Loucy (cell line): ENCODE results near the gene LPP.

Source experiments
- H2AFZ ChIP-seq: fragments of 200-600 bp; sonication (generic); 2 replicates; pipeline ENCODE4 v1.6.0; 2016; ENCODE audit warnings: antibody characterized with exemption, mild to moderate bottlenecking, low read length, moderate library complexity
- H3F3A ChIP-seq: fragments of 200-600 bp; 2 replicates; pipeline ENCODE4 v1.6.0; 2016; ENCODE audit warnings: antibody characterized with exemption, low read depth, mild to moderate bottlenecking
- H3K27me3 ChIP-seq: fragments of 200-600 bp; sonication (generic); 2 replicates; pipeline ENCODE4 v1.6.1; 2014; ENCODE audit warnings: low read length, mild to moderate bottlenecking; ENCODE audit not compliant: insufficient read depth, poor library complexity, severe bottlenecking
- H3K36me3 ChIP-seq: fragments of 200-600 bp; sonication (generic); 2 replicates; pipeline ENCODE4 v1.6.1; 2016; ENCODE audit warnings: low read length; ENCODE audit not compliant: insufficient read depth
- H3K4me1 ChIP-seq: fragments of 200-600 bp; sonication (generic); 2 replicates; pipeline ENCODE4 v1.5.1; 2014; ENCODE audit warnings: low read length, mild to moderate bottlenecking; ENCODE audit not compliant: insufficient read depth, poor library complexity, severe bottlenecking
- H3K4me2 ChIP-seq: fragments of 200-600 bp; sonication (generic); 2 replicates; pipeline ENCODE4 v1.6.0; 2014; ENCODE audit warnings: antibody characterized with exemption, low read length, low read depth, mild to moderate bottlenecking; ENCODE audit not compliant: poor library complexity, severe bottlenecking
- H3K4me3 ChIP-seq: fragments of 200-600 bp; sonication (generic); 2 replicates; pipeline ENCODE4 v1.5.1; 2014; ENCODE audit warnings: low read length, mild to moderate bottlenecking, mixed read lengths; ENCODE audit not compliant: poor library complexity, severe bottlenecking
- H3K79me2 ChIP-seq: fragments of 200-600 bp; sonication (generic); 2 replicates; pipeline ENCODE4 v1.6.1; 2014; ENCODE audit warnings: low read length; ENCODE audit not compliant: insufficient read depth
- H3K9ac ChIP-seq: fragments of 200-600 bp; sonication (generic); 2 replicates; pipeline ENCODE4 v1.6.0; 2014; ENCODE audit warnings: mild to moderate bottlenecking, low read depth, low read length, moderate library complexity; ENCODE audit not compliant: poor library complexity, severe bottlenecking
- H3K9me2 ChIP-seq: fragments of 200-600 bp; sonication (generic); replicated peaks from 2 replicates; pipeline ENCODE4 v1.6.1; 2016; ENCODE audit warnings: low read depth, low read length, mixed read lengths
- H3K9me3 ChIP-seq: fragments of 200-600 bp; sonication (generic); 2 replicates; pipeline ENCODE4 v1.6.1; 2014; ENCODE audit warnings: mild to moderate bottlenecking, antibody characterized with exemption, low read length, low read depth; ENCODE audit not compliant: insufficient read depth
- H4K20me1 ChIP-seq: fragments of 200-600 bp; sonication (generic); 2 replicates; pipeline ENCODE4 v1.6.0; 2014; ENCODE audit warnings: antibody characterized with exemption, low read length, mild to moderate bottlenecking; ENCODE audit not compliant: insufficient read depth, poor library complexity, severe bottlenecking
- CTCF ChIP-seq: fragments of 200-600 bp; sonication (generic); conservative IDR thresholded peaks from 2 replicates; pipeline ENCODE4 v1.5.1; 2014; ENCODE audit warnings: mild to moderate bottlenecking, antibody characterized with exemption, low read length
- EZH2phosphoT487 ChIP-seq: fragments of 200-600 bp; IDR thresholded peaks from 2 replicates; pipeline ENCODE4 v1.6.1; 2018; ENCODE audit warnings: antibody characterized with exemption, mild to moderate bottlenecking, moderate library complexity, borderline replicate concordance

Gene LPP

GRCh38 chr3:188923671-188924070, 769.7 kb downstream of the LPP start:
- H3K4me1 ChIP-seq, result no peaks in the 10 kb centered on the region
- H3K79me2 ChIP-seq, result no peaks in the 10 kb centered on the region
- H3K4me2 ChIP-seq, result no peak overlapping the region
- H3K9me3 ChIP-seq, result no peaks in the 10 kb centered on the region
- peaks cover 36% of the 10 kb centered on the region for H3K27me3 ChIP-seq
- H3K36me3 ChIP-seq, result no peaks in the 10 kb centered on the region
- no peak overlapping the region for H3K4me3 ChIP-seq
- H2AFZ ChIP-seq, result no peak overlapping the region
- H3F3A ChIP-seq, result no peaks in the 10 kb centered on the region
- H3K9me2 ChIP-seq, result no peaks in the 10 kb centered on the region
- no peak overlapping the region for H3K9ac ChIP-seq
- H4K20me1 ChIP-seq, result no peaks in the 10 kb centered on the region
- TF ChIP-seq EZH2phosphoT487 (no peak), CTCF (no peak)

- Histone ChIP-seq H3K4me3 (no peak overlapping the region), H3K9me2 (no peaks in the 10 kb centered on the region), H2AFZ (no peak overlapping the region), H3K9ac (no peak overlapping the region), H3K9me3 (no peaks in the 10 kb centered on the region), H3K36me3 (no peaks in the 10 kb centered on the region), H3K27me3 (peaks cover 18% of the 10 kb centered on the region), H4K20me1 (no peaks in the 10 kb centered on the region), H3K4me1 (no peaks in the 10 kb centered on the region), H3K79me2 (no peaks in the 10 kb centered on the region), H3F3A (no peaks in the 10 kb centered on the region), H3K4me2 (no peak overlapping the region)
- no peak for TF ChIP-seq CTCF
- no peak for TF ChIP-seq EZH2phosphoT487
Measured at GRCh38 chr3:188925376-188925775, 771.4 kb downstream of the LPP start.

- H2AFZ ChIP-seq, result no peak overlapping the region
- no peaks in the 10 kb centered on the region for H3K36me3 ChIP-seq
- no peak overlapping the region for H3K4me3 ChIP-seq
- no peaks in the 10 kb centered on the region for H3K79me2 ChIP-seq
- no peaks in the 10 kb centered on the region for H3F3A ChIP-seq
- no peak overlapping the region for H3K4me2 ChIP-seq
- H3K4me1 ChIP-seq, result peaks cover 2% of the 10 kb centered on the region
- no peaks in the 10 kb centered on the region for H3K9me2 ChIP-seq
- H3K27me3 ChIP-seq, result peaks cover 11% of the 10 kb centered on the region
- no peaks in the 10 kb centered on the region for H4K20me1 ChIP-seq
- no peak overlapping the region for H3K9ac ChIP-seq
- H3K9me3 ChIP-seq, result no peaks in the 10 kb centered on the region
- TF ChIP-seq CTCF, result no peak
- TF ChIP-seq EZH2phosphoT487, result no peak
Measured at GRCh38 chr3:188926111-188926510, 772.2 kb downstream of the LPP start.
